GM18511 (cell line): ENCODE data around the gene ACSF3.
"Not testable (repeated sequence)": the region's sequence is repeated elsewhere in the genome, so short reads cannot be mapped to it uniquely, and the experiment has no call there.

Source experiments
- ATAC-seq: cut with Tn5 transposase; IDR thresholded peaks from one replicate; pipeline ENCODE4 v1.9.1; 2021; ENCODE audit warnings: mild to moderate bottlenecking, moderate library complexity; ENCODE audit not compliant: unreplicated experiment

Gene ACSF3

DNA sequence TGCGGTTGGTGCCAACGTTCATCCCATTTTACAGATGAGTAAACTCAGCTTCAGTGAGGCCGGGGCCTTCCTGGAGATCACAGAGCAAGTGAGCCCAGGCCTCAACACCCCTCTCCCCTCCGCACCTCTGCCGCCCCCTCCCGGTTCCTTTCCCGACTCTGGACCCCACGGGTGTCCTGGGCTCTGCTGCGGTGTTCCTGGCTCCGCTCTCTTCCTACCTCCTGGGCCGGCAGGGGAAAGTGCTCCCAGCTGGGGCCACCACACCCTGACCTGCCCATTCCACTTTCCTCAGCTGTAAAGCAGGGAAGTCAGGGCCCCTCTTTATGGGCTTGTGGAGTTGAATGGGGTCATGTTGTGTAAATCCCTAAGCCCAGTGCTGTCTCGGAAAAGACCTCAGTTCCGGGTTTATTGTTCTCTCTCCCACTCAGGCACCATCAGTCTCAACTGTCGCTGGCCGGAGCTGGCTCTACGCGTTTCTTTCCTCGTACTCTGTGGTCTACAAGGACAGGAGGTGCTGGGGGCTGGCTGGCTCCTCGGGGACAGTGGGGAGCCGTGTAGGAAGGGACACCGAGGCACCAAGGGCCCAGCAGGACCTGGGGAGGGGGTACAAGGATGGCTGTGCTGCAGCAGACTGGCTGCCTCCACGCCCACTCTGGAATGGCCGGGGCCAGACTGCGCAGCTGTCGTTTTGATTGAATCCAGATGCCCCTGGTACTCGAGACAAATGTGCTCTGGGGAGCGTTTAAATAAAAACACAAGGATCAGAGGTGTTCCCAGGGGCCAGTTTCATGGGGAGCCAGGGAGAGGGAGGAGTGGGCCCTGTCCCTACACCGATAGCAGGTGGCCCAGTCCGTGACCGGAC lies 21.7 kb upstream of the ACSF3 start:
- no peak for ATAC-seq

GRCh38 chr16:89072548-89073130 lies 21.0 kb upstream of the ACSF3 start:
- ATAC-seq: no peak

DNA sequence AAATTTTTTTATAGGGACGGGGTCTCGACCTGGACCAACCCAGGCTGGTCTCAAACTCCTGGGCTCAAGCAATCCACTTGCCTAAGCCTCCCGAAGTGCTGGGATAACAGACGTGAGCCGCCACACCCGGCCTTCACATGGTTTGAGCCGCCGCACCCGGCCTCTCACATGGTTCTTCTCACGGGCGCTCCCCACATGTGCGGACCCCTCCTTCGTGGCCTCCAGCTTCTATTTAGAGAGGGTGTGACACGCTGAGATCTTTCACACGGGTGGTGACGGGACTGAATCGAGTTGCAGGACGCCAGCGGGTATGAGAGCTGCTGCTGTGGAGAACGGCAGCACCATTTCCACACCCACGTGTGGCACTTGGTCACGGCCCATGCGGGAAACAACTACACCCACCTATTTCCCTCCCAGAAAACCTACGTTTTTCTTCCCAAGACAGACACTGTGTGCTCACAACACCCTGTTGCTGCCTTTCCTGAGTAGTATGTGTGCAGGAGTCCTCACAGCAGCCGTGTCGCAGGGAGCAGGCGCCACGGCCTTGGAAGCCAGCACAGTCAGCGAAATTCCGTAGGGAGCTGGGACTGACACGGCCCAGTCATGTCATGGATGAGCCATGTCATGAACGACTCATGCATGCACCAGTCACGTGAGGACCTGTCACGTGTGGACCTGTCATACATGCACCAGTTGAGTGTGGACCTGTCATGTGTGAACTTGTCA lies 20.1 kb upstream of the ACSF3 start:
- ATAC-seq: no peak

- not testable (repeated sequence) for ATAC-seq
These were observed 19.5 kb upstream of the ACSF3 start for GRCh38 chr16:89074072-89074674.

GRCh38 chr16:89074803-89075688 lies 18.6 kb upstream of the ACSF3 start:
- no peak for ATAC-seq

GRCh38 chr16:89076159-89076558 lies 17.5 kb upstream of the ACSF3 start:
- ATAC-seq: no peak

DNA sequence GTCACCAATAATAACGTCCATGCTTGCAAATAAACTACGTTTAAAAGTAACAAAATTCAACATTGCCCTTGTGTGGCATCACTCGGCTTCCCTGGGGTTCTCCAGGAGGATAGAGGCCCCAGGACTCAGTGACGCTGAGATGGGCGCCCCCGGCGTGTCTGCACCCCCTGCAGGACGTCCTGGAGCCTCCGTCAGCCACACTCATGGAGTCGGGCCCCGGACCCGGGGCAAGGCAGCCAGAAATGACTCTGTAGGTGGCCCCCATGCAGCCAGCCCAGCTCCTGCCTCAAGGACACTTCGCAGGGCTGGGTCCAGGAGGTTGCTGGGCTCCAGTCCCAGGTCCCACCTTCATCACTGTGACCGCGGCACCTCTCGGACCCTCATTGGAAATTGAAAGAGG lies 16.6 kb upstream of the ACSF3 start:
- ATAC-seq: no peak

DNA sequence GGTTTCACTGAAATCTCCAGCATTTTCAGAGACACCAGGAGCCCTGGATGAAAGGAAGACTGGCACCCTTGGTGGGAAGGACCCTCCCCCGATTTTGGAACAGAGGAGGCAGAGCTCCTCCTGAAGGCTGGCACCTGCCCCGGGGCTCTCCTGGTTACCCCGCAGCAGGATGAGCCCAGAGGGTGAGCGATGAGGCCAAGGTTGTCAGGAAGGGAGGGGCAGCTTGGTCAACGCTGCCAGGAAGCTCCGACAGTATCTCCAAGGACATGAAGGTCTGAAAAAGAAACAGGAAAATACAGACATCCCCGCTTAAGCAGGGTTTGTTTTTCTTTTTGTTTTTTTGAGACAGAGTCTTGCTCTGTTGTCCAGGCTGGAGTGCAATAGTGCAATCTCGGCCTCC lies 15.5 kb upstream of the ACSF3 start:
- ATAC-seq: no peak

- ATAC-seq: no peak
These were observed 14.1 kb upstream of the ACSF3 start for GRCh38 chr16:89079434-89079980.

DNA sequence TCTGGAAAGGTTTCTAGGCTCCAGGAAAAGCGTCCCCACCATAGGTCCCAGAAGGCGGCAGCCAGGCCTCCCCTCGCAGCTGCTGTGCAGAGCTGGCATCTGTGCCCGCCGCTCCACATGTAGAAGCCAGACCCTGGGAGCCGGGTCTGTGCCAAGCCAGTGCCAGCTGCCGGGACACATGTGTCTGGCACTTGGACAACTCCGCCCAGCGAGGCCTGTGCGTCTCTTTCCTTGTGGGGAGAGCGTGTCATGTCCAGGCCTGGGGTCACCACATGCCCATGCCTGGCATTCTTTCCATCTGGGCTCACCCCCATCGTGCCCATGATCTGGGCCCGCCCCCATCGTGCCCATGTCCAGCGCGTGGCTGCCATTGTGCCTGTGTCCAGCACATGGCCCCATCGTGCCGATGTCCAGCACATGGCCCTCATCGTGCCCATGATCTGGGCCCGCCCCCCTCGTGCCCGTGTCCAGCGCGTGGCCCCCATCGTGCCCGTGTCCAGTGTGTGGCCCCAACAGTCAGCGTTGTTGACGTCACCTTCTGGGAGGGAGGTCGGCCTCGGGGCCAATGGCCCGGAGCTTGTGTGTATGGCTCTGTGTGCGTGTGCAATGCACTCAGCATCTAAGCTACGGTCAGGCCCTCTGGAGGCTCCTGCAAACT lies 13.3 kb upstream of the ACSF3 start:
- no peak for ATAC-seq

DNA sequence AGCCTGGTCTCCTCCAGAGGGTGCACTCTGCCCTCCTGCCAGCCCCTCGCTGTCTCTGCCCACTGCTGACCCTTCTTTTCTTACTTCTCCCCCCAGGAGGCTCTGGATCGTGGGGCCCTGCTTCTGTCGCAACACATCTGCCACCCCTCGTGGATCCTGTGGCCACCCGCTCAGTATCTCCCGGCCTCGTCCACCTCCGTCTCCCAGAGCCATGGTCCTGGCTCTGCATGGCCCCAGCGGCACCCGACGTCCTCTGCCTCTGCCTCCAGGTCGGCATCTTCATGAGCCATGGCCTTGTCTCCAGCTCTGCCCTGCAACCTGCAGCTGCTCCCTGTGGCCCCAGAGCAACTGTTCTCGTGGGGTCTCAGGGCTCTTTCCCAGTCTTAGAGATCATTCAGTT lies 12.1 kb upstream of the ACSF3 start:
- ATAC-seq: no peak

- no peak for ATAC-seq
These were observed 9.2 kb upstream of the ACSF3 start for GRCh38 chr16:89084411-89084810.

- ATAC-seq: no peak
These were observed 8.6 kb upstream of the ACSF3 start for GRCh38 chr16:89084814-89085612.

- ATAC-seq: no peak
These were observed 7.9 kb upstream of the ACSF3 start for GRCh38 chr16:89085755-89086154.

GRCh38 chr16:89087922-89088497 lies 5.6 kb upstream of the ACSF3 start:
- ATAC-seq: no peak

GRCh38 chr16:89089120-89089519 lies 4.5 kb upstream of the ACSF3 start:
- no peak for ATAC-seq

GRCh38 chr16:89090182-89090630 lies 3.4 kb upstream of the ACSF3 start:
- ATAC-seq: no peak

DNA sequence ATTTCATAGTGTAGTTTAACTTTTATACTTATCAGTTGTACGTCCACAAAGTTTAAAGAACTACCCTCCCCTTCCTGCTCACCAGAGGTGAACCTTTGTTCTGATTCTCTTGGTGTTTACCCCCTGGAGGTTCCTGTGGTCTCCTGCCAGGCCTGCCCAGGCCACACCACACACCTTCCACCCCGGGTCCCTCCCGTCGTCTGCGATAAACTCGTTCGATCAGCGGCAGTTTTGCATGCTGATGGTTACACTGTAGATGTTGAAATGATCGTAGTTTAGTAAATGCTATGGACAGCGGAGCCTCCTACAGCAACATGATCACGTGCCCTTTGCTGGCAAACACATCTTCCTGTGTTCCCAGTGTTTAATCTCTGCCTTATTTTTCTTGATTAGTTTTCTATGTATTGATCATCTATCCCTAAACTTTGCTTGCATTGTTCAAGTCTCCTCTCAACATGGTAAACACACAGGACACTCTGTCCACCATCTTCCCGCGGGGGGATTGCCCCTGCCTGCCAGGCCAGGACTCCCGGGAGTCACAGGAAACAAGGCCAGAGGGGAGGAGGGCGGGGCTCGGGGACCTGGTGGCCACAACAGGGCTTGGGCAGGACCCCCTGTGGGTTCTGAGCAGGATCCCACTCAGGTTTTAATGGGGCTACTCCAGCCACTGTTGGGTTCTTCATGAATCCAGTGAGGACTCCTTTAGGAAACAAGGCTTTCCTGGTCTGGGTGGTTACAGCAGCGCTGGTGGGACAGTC lies 2.8 kb upstream of the ACSF3 start:
- ATAC-seq: no peak
